ENCODE data around the gene MYO7A.

Gene MYO7A

DNA sequence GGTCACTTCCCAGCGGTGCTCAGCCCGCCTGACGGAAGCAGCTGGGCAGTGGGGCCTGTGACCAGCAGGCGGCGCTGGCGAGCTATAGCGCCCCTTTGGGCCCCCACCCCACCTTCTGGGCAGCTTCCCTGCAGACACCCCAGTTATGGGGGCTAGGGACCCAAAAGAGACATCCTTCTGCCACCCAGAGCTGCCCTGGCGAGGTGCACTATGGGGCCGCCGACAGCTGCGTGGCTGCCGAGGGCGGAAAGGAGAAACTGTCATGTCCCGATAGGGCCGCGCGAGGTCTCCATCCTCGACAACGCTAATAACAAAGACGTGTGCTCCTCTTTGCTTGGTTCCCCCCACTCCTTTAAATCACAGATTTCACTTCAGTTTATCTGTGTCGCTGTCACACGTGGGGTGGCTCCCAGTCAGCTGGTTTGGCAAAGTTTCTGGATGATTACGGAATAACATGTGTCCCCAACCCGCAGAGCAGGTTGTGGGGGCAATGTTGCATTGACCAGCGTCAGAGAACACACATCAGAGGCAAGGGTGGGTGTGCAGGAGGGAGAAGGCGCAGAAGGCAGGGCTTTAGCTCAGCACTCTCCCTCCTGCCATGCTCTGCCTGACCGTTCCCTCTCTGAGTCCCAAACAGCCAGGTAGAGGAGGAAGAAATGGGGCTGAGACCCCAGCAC lies 673 bp upstream of the MYO7A start:
- DNase-seq (ENCODE audit: low spot score) = peak; percentile 25

DNA sequence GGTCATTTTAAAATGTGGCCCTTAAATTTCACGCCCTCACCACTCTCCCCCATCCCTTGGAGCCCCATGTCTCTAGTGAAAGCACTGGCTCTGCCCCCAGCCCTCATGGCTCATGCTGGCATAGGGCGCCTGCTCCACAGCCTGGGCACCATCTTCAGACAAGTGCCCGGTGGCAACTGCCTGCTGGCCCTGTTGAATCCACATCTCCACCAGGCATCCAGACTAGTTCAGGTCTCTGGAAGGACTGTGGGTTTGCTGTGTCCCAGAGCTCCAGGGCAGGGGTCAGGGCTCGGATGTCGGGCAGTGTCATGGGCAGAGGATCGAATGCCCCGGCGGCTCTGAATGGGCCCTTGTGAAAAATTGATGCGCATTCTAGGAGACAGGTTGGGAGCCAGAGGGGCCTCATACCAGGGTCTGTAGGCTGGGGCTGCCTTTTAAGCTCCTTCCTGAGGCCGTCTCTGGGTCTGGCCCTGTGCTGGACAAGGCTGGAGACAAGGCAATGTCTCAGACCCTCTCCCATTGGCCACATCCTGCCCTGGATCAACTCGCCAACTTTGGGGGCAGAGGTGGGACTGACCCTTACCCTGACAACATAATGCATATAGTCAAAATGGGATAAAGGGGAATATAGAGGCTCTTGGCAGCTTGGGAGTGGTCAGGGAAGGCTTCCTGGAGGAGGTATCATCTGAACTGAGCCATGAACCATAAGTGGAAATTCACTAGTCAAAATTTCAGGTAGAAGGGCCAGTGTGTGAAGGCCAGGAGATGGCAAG lies 1.2 kb downstream of the MYO7A start:
- no peak for DNase-seq (ENCODE audit: low spot score)

DNA sequence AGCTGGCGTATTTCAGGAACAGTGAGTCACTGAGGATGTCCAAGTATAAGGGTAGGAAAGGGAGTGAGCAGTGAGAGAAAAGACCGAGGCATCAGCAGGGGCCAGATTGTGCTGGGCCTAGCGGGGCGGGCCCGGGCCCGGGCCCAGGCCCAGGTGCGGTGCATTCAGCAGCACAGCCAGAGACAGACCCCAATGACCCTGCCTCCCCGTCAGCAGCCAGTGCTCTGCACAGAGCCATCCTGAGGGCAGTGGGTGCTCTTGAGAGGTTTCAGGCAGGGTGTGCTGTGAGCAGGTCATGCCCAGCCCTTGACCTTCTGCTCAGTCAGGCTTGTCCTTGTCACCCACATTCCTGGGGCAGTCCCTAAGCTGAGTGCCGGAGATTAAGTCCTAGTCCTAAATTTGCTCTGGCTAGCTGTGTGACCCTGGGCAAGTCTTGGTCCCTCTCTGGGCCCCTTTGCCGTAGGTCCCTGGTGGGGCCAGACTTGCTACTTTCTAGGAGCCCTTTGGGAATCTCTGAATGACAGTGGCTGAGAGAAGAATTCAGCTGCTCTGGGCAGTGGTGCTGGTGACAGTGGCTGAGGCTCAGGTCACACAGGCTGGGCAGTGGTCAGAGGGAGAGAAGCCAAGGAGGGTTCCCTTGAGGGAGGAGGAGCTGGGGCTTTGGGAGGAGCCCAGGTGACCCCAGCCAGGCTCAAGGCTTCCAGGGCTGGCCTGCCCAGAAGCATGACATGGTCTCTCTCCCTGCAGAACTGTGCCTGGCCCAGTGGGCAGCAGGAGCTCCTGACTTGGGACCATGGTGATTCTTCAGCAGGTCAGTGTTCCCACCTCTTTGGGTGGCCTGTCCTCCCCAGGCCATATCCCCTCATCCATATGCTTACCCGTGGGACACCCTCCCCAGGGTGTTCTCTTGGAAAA lies 2.1 kb downstream of the MYO7A start:
- no peak for DNase-seq (ENCODE audit: low spot score)

- DNase-seq (ENCODE audit: low spot score) = no peak
These were observed 2.9 kb downstream of the MYO7A start for GRCh38 chr11:77130763-77131513.

- DNase-seq (ENCODE audit: low spot score) = no peak
These were observed 3.5 kb downstream of the MYO7A start for GRCh38 chr11:77131560-77131959.

- no peak for DNase-seq (ENCODE audit: low spot score)
These were observed 7.0 kb downstream of the MYO7A start for GRCh38 chr11:77135069-77135468.

GRCh38 chr11:77136074-77136473 lies 8.0 kb downstream of the MYO7A start:
- peak; percentile 13 for DNase-seq (ENCODE audit: low spot score)

- no peak for DNase-seq (ENCODE audit: low spot score)
These were observed 8.9 kb downstream of the MYO7A start for GRCh38 chr11:77136784-77137420.

DNA sequence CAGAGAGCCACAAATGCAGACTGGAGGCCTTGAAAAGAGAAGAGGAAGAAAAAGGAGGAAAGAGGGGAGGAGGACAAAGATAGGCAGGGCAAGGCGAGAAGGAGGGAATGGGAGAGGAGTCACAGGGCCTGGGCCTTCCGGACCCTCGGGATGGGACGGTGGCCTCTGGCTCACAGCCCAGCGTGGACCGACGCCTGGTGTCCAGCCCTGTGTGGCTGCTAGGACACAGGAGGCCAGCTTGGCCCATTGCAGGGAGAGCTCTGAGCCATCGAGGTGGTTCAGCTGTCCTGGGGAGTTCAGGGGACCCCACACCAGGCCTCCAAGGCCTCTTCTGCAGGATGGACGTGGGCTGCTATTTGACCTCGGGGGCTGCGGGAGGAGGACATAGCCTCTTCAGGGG lies 9.4 kb downstream of the MYO7A start:
- DNase-seq (ENCODE audit: low spot score) = no peak

DNA sequence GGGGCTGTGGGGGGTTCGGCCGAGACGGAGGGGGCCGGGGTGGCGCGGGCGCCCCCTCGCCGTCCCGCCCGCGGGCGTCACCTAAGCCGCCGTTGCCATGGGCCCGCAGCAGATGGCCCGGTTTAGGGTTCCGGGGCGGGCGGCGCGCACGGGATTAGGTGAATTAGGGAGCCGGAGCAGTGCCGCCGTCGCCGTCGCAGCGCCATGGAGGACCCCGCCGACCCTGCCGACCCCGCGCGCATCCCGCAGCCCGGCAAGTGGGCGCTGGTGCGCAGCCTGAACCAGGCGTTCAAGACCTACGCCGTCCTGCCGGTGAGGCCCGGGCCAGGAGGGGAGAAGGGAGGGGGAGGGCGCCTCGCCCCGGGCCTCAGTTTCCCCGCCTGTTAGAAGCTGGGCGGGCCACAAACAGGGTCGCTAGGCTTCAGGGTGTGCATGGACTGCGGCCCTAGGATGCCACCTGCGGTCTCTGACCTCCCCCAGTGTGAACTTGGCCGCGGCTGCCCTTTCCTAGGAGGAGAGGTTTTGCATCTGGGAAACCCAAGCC lies 10.1 kb downstream of the MYO7A start:
- DNase-seq (ENCODE audit: low spot score) = no peak

DNA sequence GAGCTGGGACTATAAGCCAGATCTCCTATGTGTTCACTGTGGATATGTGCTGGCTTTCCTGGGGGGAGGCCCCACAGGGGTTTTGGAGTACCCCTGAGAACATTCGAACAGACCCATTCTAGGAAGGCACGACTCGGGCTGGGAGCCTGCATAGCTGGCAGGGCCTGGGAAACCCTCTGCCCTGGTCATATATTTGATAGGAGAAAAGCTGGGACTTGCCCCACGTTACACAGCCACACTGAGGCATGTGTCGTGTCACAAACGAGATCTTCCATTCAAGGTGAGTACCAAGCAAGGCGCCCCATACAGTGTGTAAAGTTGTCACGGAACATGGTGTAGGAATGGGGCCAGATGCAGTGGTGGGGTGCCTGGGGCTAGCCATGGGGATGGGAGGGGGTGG lies 11.2 kb downstream of the MYO7A start:
- DNase-seq (ENCODE audit: low spot score) = no peak

DNA sequence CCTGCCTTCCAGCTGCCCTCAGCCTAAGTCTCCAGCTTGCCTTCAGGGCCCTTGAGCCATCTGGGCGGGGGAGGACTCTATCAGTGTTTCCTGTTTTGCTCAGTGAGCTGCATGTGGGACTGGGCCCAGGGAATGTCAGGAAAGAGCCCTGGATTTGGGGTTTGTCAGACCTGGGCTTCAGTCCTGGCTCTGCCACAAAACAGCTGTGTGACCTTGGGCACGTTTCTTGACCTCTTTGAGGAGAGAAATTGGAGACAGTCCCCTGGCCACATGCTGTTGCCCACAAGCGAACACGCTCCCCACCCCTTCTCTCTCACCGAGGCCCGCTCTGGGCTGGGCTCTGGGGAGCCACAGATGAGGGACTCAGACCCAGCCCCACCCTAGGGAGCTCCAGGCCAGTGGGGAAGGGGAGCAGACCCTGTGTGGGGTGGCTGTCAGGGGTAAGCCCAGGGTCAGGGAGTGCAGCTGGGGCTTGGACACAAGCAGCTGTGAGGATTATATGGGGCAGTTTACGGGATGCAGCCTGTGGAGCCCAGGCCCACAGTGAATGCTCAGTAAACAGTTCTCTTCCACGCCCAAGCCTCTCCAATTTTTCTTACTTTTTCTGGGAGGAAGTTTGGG lies 12.3 kb downstream of the MYO7A start:
- DNase-seq (ENCODE audit: low spot score) = no peak

GRCh38 chr11:77141034-77141433 lies 13.0 kb downstream of the MYO7A start:
- DNase-seq (ENCODE audit: low spot score) = no peak

DNA sequence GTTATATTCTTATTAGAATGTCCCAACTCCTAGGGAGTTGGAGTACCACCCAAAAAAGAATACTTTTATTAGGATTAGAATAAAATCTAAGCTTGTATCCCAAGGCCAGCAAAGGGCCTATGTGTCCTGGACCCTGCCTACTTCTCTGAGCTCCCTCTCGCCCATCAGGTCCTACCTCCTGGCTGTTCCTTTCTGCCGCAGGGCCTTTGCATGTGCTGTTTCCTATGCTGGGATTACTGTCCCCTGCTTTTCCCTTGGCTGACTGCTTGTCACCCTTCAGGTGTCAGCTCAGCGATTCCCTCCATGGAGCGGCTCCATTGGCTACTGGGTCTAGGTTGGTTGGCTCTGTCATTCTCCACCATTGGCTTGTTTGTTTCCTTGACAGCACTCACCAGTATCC lies 13.4 kb downstream of the MYO7A start:
- no peak for DNase-seq (ENCODE audit: low spot score)

DNA sequence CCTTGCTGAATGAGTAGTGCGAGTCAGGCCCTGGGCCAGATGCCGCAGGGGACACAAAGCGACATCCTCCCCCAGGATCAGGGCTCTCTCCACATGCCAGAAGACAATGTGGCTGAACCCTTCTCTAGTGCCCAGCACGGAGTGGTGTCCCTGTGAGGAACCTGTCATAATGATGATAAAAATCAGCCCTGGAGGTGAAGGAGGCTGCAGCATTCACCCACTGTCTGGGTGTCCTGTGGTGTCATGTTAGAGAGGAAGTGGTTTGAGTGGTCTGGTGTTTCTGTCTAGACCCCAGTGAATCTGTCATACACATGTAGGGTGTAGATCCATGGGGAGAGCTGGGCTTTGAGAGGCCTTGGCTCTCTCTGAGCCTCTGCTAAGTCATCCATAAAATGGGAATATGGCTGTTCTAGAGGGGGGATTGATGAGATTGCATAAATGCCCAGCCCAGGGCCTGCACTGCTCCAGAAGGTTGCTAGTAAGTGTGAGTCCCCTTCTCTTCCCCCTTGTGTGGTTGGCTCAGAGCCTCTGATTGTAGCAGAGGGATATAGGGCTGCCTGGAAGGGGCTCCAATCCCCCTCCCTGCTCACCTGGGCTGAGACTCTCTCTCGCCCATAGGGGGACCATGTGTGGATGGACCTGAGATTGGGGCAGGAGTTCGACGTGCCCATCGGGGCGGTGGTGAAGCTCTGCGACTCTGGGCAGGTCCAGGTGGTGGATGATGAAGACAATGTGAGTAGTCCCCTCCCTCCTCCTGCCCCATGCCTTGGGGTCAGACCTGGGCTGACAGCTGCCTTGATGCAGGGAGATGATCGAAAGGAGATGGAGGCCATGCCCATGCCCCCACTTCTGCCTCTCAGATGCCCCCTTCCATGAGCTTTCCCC lies 14.3 kb downstream of the MYO7A start:
- DNase-seq (ENCODE audit: low spot score) = no peak

DNA sequence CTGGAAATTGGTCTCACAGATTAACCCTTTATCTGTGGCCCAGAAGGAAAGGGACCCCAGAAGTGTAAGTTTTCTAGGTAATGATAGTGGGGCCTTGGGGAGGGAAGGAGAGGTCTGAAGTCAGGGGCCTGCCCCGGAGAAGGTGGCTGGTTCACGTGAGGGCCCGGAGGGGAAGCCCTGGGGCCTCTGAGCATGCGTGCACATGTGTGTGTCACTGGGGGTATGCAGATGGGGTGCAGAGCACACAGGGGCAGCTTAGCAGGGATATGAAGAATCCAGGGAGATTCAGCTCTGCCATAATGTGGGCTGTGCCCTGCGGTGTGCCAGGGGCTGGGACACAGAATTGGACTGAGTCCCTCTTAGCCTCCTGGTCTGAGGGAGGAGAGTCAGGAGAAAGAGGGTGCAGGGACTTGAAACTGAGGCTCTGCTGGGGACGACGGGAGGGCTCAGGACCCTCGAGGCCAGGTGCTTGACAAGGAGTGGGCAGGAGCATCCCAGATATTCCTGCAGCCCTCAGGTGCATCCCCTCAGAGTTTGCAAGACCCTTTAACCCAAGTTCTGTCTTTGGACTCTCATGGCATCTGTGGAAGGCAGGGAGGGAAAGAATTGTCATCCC lies 15.5 kb downstream of the MYO7A start:
- no peak for DNase-seq (ENCODE audit: low spot score)

DNA sequence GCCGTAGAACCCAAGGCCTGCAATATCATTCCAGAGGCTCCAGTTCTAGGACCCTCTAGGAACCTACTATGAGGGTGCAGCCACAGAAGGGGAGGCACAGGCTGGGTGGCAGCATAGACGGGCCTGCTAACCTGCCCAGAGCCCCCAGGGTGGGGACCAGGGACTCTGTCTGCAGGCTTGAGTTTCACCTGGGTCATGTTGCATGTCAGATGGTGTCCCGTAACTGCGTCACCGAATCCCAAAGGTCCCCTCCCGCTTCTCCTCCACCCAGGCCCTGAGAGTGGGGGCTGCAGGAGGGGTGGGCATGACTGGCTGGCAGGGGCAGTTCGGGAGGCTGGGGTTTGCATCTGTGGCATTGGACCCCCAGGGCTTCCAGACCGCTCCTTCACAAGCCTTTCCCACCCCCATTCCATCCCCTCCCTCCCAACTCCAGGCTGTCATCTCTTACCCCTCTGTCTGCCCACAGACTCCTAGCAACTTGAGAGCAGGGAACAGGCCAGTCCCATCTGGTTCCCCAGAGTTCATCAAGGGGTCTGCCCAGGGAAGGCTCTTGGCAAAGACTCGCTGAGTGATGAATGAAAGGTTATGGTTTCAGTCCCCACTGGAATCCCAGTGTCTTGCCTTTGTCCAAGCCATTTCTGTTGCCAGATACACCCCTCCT lies 16.3 kb downstream of the MYO7A start:
- no peak for DNase-seq (ENCODE audit: low spot score)

GRCh38 chr11:77144857-77145428 lies 16.9 kb downstream of the MYO7A start:
- DNase-seq (ENCODE audit: low spot score) = no peak
